ENCODE measurements around the gene PTPRM. TPM values are rescaled to one million over a fixed set of nuclear protein-coding genes. Genes with fewer than 3 reads are reported as not detected.
A peak's percentile ranks its signal among the peaks of the same experiment; 100 is the strongest.

Gene PTPRM
- total and polyA plus RNA-seq, 2 experiments from 2014 or later, result 30.9 to 62.8 TPM

GRCh38 chr18:8389391-8390340, 822.5 kb downstream of the PTPRM start:
- Histone ChIP-seq H3K27ac (no peak overlapping the region), H3K79me2 (ENCODE audit: insufficient read depth) (no peaks in the 10 kb centered on the region), H4K20me1 (ENCODE audit: insufficient read depth) (no peaks in the 10 kb centered on the region), H3K4me1 (ENCODE audit: insufficient read depth) (no peaks in the 10 kb centered on the region), H3F3A (ENCODE audit: insufficient read depth) (no peaks in the 10 kb centered on the region), H3K9me2 (ENCODE audit: insufficient read depth) (no peaks in the 10 kb centered on the region), H3K4me2 (ENCODE audit: unreplicated experiment) (no peak overlapping the region), H3K36me3 (ENCODE audit: low read depth) (no peaks in the 10 kb centered on the region; the same call in 1 of the 2 replicates), H3K9ac (no peak overlapping the region), H3K4me3 (no peak overlapping the region), H2AFZ (no peak overlapping the region), H3K27me3 (replicated peaks; ENCODE audit: insufficient read depth) (no peaks in the 10 kb centered on the region), H3K9me3 (ENCODE audit: low read depth) (no peaks in the 10 kb centered on the region)
- in situ Hi-C loops (cut with MboI), result loop anchor here (10.0 kb wide), 1 partner anchor 1125 kb away; no protein-coding TSS in a partner anchor
- 69 to 72% methylated on average over 14 of the region's 14 CpGs for WGBS, 2 experiments (ENCODE audit: low coverage in 1 of 2, low lambda C conversion rate in 2 of 2, missing lambda C conversion rate in 2 of 2)
- no peak for TF ChIP-seq EZH2phosphoT487 (IDR thresholded peaks at IDR 0.05; ENCODE audit: insufficient read depth, low read depth)
- no peak for TF ChIP-seq EZH2 (IDR thresholded peaks at IDR 0.05; ENCODE audit: insufficient read depth, poor library complexity, severe bottlenecking)
- DNase-seq, result peak; percentile 70

GRCh38 chr18:8391068-8391467, 824.0 kb downstream of the PTPRM start:
- in situ Hi-C loops (cut with MboI), result loop anchor here (10.0 kb wide), 1 partner anchor 1126 kb away; no protein-coding TSS in a partner anchor
- H4K20me1 ChIP-seq (ENCODE audit: insufficient read depth), result no peaks in the 10 kb centered on the region
- no peak overlapping the region for H3K27ac ChIP-seq
- TF ChIP-seq EZH2phosphoT487 (IDR thresholded peaks at IDR 0.05; ENCODE audit: insufficient read depth, low read depth), result no peak
- TF ChIP-seq EZH2 (IDR thresholded peaks at IDR 0.05; ENCODE audit: insufficient read depth, poor library complexity, severe bottlenecking), result no peak
- H3K9me3 ChIP-seq (ENCODE audit: low read depth), result no peaks in the 10 kb centered on the region
- H3K36me3 ChIP-seq (ENCODE audit: low read depth), result no peaks in the 10 kb centered on the region; the same call in 1 of the 2 replicates
- H3K79me2 ChIP-seq (ENCODE audit: insufficient read depth), result no peaks in the 10 kb centered on the region
- H2AFZ ChIP-seq, result no peak overlapping the region
- no peaks in the 10 kb centered on the region for H3K27me3 ChIP-seq (replicated peaks; ENCODE audit: insufficient read depth)
- H3K4me3 ChIP-seq, result no peak overlapping the region
- no peak overlapping the region for H3K4me2 ChIP-seq (ENCODE audit: unreplicated experiment)
- no peaks in the 10 kb centered on the region for H3F3A ChIP-seq (ENCODE audit: insufficient read depth)
- DNase-seq, result no peak
- WGBS, 2 experiments (ENCODE audit: low coverage in 1 of 2, low lambda C conversion rate in 2 of 2, missing lambda C conversion rate in 2 of 2), result 91 to 95% methylated on average over 2 of the region's 2 CpGs
- no peaks in the 10 kb centered on the region for H3K4me1 ChIP-seq (ENCODE audit: insufficient read depth)
- no peaks in the 10 kb centered on the region for H3K9me2 ChIP-seq (ENCODE audit: insufficient read depth)
- no peak overlapping the region for H3K9ac ChIP-seq

GRCh38 chr18:8396254-8396653, 829.1 kb downstream of the PTPRM start:
- Histone ChIP-seq H3K9ac (no peak overlapping the region), H4K20me1 (ENCODE audit: insufficient read depth) (no peaks in the 10 kb centered on the region), H3K36me3 (ENCODE audit: low read depth) (no peaks in the 10 kb centered on the region), H3K27me3 (replicated peaks; ENCODE audit: insufficient read depth) (no peaks in the 10 kb centered on the region), H3K4me1 (ENCODE audit: insufficient read depth) (no peaks in the 10 kb centered on the region), H3F3A (ENCODE audit: insufficient read depth) (no peaks in the 10 kb centered on the region), H3K9me3 (ENCODE audit: low read depth) (no peaks in the 10 kb centered on the region), H3K27ac (no peak overlapping the region), H3K4me3 (no peak overlapping the region), H3K9me2 (ENCODE audit: insufficient read depth) (no peaks in the 10 kb centered on the region), H3K79me2 (ENCODE audit: insufficient read depth) (no peaks in the 10 kb centered on the region), H3K4me2 (ENCODE audit: unreplicated experiment) (no peak overlapping the region), H2AFZ (no peak overlapping the region)
- DNase-seq, result no peak
- 85 to 91% methylated on average over 7 of the region's 7 CpGs for WGBS, 2 experiments (ENCODE audit: low coverage in 1 of 2, low lambda C conversion rate in 2 of 2, missing lambda C conversion rate in 2 of 2)
- TF ChIP-seq EZH2phosphoT487 (IDR thresholded peaks at IDR 0.05; ENCODE audit: insufficient read depth, low read depth) (no peak), EZH2 (IDR thresholded peaks at IDR 0.05; ENCODE audit: insufficient read depth, poor library complexity, severe bottlenecking) (no peak)
- in situ Hi-C loops (cut with MboI), result loop anchor here (10.0 kb wide), 1 partner anchor 1131 kb away; no protein-coding TSS in a partner anchor

DNA sequence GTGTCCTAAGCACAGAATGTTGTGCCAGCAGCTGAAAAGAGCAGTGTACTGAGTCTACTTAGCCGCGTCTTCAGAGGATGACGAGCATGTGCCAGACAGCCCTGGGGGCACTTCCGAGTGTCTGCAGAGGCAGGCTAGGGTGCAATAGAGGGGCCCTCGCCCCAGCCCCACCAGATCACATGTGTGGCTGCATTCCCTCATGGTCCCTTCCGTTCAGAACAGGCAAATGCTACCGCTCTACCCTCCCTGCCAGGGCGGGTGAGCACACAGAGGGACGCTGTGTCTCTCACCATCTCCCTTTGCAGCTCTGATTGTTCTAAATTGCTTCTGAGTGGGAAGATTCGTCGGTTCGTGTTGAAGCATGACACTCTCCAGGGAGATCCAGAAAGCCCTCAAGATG, 829.9 kb downstream of the PTPRM start:
- Histone ChIP-seq H3K27ac (no peak overlapping the region), H3K4me1 (ENCODE audit: insufficient read depth) (no peaks in the 10 kb centered on the region), H3K27me3 (replicated peaks; ENCODE audit: insufficient read depth) (no peaks in the 10 kb centered on the region), H3K9me3 (ENCODE audit: low read depth) (no peaks in the 10 kb centered on the region), H2AFZ (no peak overlapping the region), H3K79me2 (ENCODE audit: insufficient read depth) (no peaks in the 10 kb centered on the region), H3K4me2 (ENCODE audit: unreplicated experiment) (no peak overlapping the region), H4K20me1 (ENCODE audit: insufficient read depth) (no peaks in the 10 kb centered on the region), H3K4me3 (no peak overlapping the region), H3K9ac (no peak overlapping the region), H3K9me2 (ENCODE audit: insufficient read depth) (no peaks in the 10 kb centered on the region), H3K36me3 (ENCODE audit: low read depth) (no peaks in the 10 kb centered on the region), H3F3A (ENCODE audit: insufficient read depth) (no peaks in the 10 kb centered on the region)
- DNase-seq, result no peak
- in situ Hi-C loops (cut with MboI), result loop anchor here (10.0 kb wide), 1 partner anchor 1132 kb away; no protein-coding TSS in a partner anchor
- WGBS, 2 experiments (ENCODE audit: low coverage in 1 of 2, low lambda C conversion rate in 2 of 2, missing lambda C conversion rate in 2 of 2), result 90 to 91% methylated on average over 12 of the region's 12 CpGs
- TF ChIP-seq EZH2phosphoT487 (IDR thresholded peaks at IDR 0.05; ENCODE audit: insufficient read depth, low read depth), result no peak
- TF ChIP-seq EZH2 (IDR thresholded peaks at IDR 0.05; ENCODE audit: insufficient read depth, poor library complexity, severe bottlenecking), result no peak
